AG10803 (cell line): Measurements from ENCODE around the gene RPS6KA5.
"Not testable (repeated sequence)": the region's sequence is repeated elsewhere in the genome, so short reads cannot be mapped to it uniquely, and the experiment has no call there.

Experiments
- DNase-seq: peaks from one replicate; pipeline ENCODE4 v3.0.0; 2010; ENCODE audit warnings: low read depth
- H3K4me3 ChIP-seq: 2 replicates; pipeline ENCODE4 v1.5.1; 2011; ENCODE audit warnings: mild to moderate bottlenecking, low read length, control low read depth
- TF ChIP-seq, protein P1 (sequence below): conservative IDR thresholded peaks from 2 replicates; pipeline ENCODE4 v1.5.1; 2011; ENCODE audit warnings: mild to moderate bottlenecking, low read length, control low read depth, inconsistent platforms

RPS6KA5 gene

GRCh38 chr14:90857866-90858265 is 202.6 kb downstream of the RPS6KA5 start:
- H3K4me3 ChIP-seq: no peak overlapping the region
- TF ChIP-seq, protein P1, sequence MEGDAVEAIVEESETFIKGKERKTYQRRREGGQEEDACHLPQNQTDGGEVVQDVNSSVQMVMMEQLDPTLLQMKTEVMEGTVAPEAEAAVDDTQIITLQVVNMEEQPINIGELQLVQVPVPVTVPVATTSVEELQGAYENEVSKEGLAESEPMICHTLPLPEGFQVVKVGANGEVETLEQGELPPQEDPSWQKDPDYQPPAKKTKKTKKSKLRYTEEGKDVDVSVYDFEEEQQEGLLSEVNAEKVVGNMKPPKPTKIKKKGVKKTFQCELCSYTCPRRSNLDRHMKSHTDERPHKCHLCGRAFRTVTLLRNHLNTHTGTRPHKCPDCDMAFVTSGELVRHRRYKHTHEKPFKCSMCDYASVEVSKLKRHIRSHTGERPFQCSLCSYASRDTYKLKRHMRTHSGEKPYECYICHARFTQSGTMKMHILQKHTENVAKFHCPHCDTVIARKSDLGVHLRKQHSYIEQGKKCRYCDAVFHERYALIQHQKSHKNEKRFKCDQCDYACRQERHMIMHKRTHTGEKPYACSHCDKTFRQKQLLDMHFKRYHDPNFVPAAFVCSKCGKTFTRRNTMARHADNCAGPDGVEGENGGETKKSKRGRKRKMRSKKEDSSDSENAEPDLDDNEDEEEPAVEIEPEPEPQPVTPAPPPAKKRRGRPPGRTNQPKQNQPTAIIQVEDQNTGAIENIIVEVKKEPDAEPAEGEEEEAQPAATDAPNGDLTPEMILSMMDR: no peak
- DNase-seq: no peak

GRCh38 chr14:90856115-90856514 is 204.3 kb downstream of the RPS6KA5 start:
- H3K4me3 ChIP-seq, DNase-seq: not testable (repeated sequence)

- TF ChIP-seq, protein P1: no peak
- DNase-seq: no peak
- no peak overlapping the region for H3K4me3 ChIP-seq
Measured at GRCh38 chr14:90853116-90853515, 207.3 kb downstream of the RPS6KA5 start.

- DNase-seq: no peak
- H3K4me3 ChIP-seq: no peak overlapping the region
- TF ChIP-seq, protein P1: no peak
Measured at GRCh38 chr14:90851327-90852036, 209.0 kb downstream of the RPS6KA5 start.

- TF ChIP-seq, protein P1: no peak
- no peak overlapping the region for H3K4me3 ChIP-seq
- DNase-seq: peak; percentile 47
Measured at GRCh38 chr14:90850487-90850886, 210.0 kb downstream of the RPS6KA5 start.

DNA sequence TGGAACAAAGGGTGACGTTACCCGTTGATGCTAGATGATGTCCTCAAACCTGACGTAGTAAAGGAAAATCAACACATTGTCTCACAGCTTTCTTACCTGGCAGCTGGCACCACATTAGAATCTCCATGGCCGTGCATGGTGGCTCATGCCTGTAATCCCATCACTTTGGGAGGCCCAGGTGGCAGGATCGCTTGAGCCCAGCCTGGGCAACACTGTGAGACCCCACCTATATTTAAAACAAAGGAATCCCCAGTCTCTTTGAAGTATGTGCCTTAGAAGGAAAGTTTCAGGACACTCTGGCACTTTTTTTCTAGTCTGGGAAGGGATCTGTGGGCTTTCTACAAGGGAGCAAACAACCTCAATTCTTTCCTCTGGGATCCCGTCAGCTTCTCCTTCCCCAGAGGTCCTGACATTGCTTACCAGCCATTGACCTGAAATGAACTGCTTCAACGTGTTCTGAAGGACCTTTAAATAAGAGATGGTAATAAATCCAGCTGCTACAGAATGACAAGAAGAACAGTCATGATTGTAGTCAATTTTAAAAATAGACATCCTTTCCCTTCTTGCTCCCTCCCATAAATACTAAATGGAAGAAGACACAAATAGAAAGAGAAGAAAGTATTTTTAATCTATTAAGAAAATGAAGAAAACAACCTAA is 210.5 kb downstream of the RPS6KA5 start:
- no peak overlapping the region for H3K4me3 ChIP-seq
- TF ChIP-seq, protein P1: no peak
- DNase-seq: no peak

GRCh38 chr14:90848944-90849731 is 211.3 kb downstream of the RPS6KA5 start:
- no peak for DNase-seq
- H3K4me3 ChIP-seq: no peak overlapping the region
- TF ChIP-seq, protein P1: no peak
